Measurements from ENCODE around the gene MCU.
"Not testable (repeated sequence)": the region's sequence is repeated elsewhere in the genome, so short reads cannot be mapped to it uniquely, and the experiment has no call there.

MCU gene

GRCh38 chr10:72911758-72912157 is 219.8 kb downstream of the MCU start:
- no peak for DNase-seq (ENCODE audit: low read depth)
- no peak overlapping the region for H3K4me3 ChIP-seq (ENCODE audit: low read depth, low read length)
- no peak for TF ChIP-seq CTCF (IDR thresholded peaks at IDR 0.05; ENCODE audit: control insufficient read depth, extremely low read depth, insufficient read depth)

DNA sequence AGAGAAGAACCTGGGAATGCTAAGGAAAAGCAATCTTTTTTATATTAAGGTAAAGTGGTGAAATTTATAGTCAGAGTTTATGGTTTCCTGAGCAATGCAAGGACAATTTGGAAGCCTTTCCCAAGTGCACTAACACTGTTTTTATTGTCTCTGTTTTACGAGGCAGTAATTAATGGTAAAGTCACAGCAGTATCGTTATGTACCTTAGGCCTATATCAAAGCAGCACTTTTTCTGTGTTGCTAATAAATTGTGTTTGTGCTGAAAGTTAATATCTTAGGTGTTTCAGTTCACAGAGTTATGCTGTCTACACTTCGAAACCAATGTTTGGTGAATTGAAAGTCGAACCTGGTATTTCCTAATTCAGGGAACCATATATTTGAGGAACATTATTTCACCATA is 220.8 kb downstream of the MCU start:
- TF ChIP-seq CTCF (IDR thresholded peaks at IDR 0.05; ENCODE audit: control insufficient read depth, extremely low read depth, insufficient read depth) = no peak
- H3K4me3 ChIP-seq (ENCODE audit: low read depth, low read length) = no peak overlapping the region
- peak; percentile 59 for DNase-seq (ENCODE audit: low read depth)

GRCh38 chr10:72913287-72913686 is 221.3 kb downstream of the MCU start:
- no peak overlapping the region for H3K4me3 ChIP-seq (ENCODE audit: low read depth, low read length)
- TF ChIP-seq CTCF (IDR thresholded peaks at IDR 0.05; ENCODE audit: control insufficient read depth, extremely low read depth, insufficient read depth) = no peak
- DNase-seq (ENCODE audit: low read depth) = no peak

DNA sequence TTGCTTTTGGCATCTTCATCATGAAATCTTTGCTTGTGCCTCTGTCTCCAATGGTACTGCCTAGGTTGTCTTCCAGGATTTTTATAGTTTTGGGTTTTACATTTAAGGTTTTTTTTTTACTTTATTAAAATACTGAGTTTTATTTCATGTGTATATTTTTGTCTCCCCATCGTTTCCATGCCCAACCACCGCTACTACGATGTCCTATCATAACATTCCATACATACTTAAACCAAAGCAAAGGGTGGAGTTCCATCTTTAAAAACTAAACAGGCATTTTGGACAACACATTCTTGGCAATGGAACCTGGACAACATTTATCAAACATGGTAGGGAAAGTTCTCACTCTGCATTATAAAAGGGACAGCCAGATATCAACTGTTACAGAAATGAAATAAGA is 225.3 kb downstream of the MCU start:
- H3K4me3 ChIP-seq (ENCODE audit: low read depth, low read length); DNase-seq (ENCODE audit: low read depth): not testable (repeated sequence)

GRCh38 chr10:72917803-72918332 is 225.9 kb downstream of the MCU start:
- H3K4me3 ChIP-seq (ENCODE audit: low read depth, low read length); DNase-seq (ENCODE audit: low read depth): not testable (repeated sequence)

- DNase-seq (ENCODE audit: low read depth) = no peak
- H3K4me3 ChIP-seq (ENCODE audit: low read depth, low read length) = no peak overlapping the region
- TF ChIP-seq CTCF (IDR thresholded peaks at IDR 0.05; ENCODE audit: control insufficient read depth, extremely low read depth, insufficient read depth) = no peak
Measured at GRCh38 chr10:72918352-72918751, 226.4 kb downstream of the MCU start.

- DNase-seq (ENCODE audit: low read depth); H3K4me3 ChIP-seq (ENCODE audit: low read depth, low read length): not testable (repeated sequence)
Measured at GRCh38 chr10:72921147-72921683, 229.3 kb downstream of the MCU start.

GRCh38 chr10:72924351-72924750 is 232.4 kb downstream of the MCU start:
- no peak for TF ChIP-seq CTCF (IDR thresholded peaks at IDR 0.05; ENCODE audit: control insufficient read depth, extremely low read depth, insufficient read depth)

More at GRCh38 chr10:72924351-72924750, 232.4 kb downstream of the MCU start:
- no peak overlapping the region for H3K4me3 ChIP-seq (ENCODE audit: low read depth, low read length)
- no peak for DNase-seq (ENCODE audit: low read depth)

Measured in LNCaP clone FGC (cell line).